Motor neuron (in vitro differentiated cells): ENCODE data around the gene OR4K1. TPM values are rescaled to one million over a fixed set of nuclear protein-coding genes. Genes with fewer than 3 reads are reported as not detected.
"Not testable (repeated sequence)": the region's sequence is repeated elsewhere in the genome, so short reads cannot be mapped to it uniquely, and the experiment has no call there.

Experiments used
- ATAC-seq, 8 experiments: fragments of 200-7000 bp; cut with Tn5 transposase; replicated peaks in 6 of 8; 2 replicates each; pipeline ENCODE4 v1.8.0; 2021; ENCODE audit warnings: mild to moderate bottlenecking in 8 of 8, moderate library complexity in 8 of 8
- H3K27ac ChIP-seq, 2 donors: fragments of 250-450 bp; sonication (Bioruptor Pico); 2 replicates each; pipeline ENCODE4 v1.9.0; 2021; ENCODE audit warnings: antibody characterized with exemption in 2 of 2, mild to moderate bottlenecking in 2 of 2, moderate library complexity in 1 of 2
- H3K4me1 ChIP-seq, 2 donors: fragments of 250-450 bp; sonication (Bioruptor Pico); replicated peaks in 1 of 2; 2 replicates each; pipeline ENCODE4 v1.6.1; 2021; ENCODE audit warnings: antibody characterized with exemption in 2 of 2, mild to moderate bottlenecking in 2 of 2, moderate library complexity in 1 of 2
- H3K4me3 ChIP-seq, 5 donors: fragments of 250-450 bp; sonication (Bioruptor Pico); 2 replicates each; pipeline ENCODE4 v1.9.0; 2021; ENCODE audit warnings: antibody characterized with exemption in 5 of 5, mild to moderate bottlenecking in 5 of 5, moderate library complexity in 4 of 5
- WGBS, 10 experiments: fragments of 450-650 bp; shearing (Covaris generic); methylation state at CpG; one replicate each; pipeline ENCODE4 v1.0.0; 2022; 5-methylcytosine and 5-hydroxymethylcytosine counted together
- in situ Hi-C, 9 experiments: fragments of 400-800 bp; cut with MboI; loops; one replicate each; pipeline ENCODE4 v1.15.0; 2021; ENCODE audit warnings: low sequenced_read_pairs in 9 of 9, low pct_unique_long_range_greater_than_20kb in 2 of 9; ENCODE audit not compliant: unreplicated experiment in 9 of 9
- total RNA-seq, 8 experiments: library from RNA; unstranded; fragments of 300-600 nt; gene quantifications; 2 replicates each; pipeline versions ENCODE4 v1.2.3 to v1.2.4, GENCODE V29; 2022

OR4K1 gene
- total RNA-seq, 8 experiments from 2014 or later = 0.41 to 0.52 TPM; not detected in 6

GRCh38 chr14:19969735-19970134 is 39.0 kb downstream of the OR4K1 start:
- WGBS, 10 experiments = 13 to 90% (median 43%) methylated on average over 1 to 2 of the region's 2 CpGs; no CpG with 5 or more reads in 4 of the 10 experiments
- H3K4me3 ChIP-seq, in situ Hi-C loops, H3K4me1 ChIP-seq, H3K27ac ChIP-seq, ATAC-seq: not testable (repeated sequence)

DNA sequence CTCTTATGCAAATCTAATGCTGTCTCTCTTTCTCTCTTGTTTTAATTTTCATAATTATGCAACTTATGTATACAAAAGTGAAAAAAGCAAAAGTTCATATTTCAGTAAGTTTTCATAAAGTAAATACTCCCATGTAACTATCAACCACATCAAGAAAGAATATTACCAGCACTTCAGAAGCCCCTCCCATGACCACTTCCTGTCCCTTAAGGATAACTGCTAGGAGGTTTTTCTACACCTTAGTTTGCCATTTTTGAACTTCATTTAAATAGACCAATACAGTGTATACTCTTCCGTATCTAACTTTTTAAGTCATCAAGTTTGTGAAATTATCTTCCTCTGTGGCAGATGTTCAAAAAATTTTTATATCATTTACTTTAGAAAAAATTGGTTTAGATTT is 44.1 kb downstream of the OR4K1 start:
- 0 to 57% (median 33%) methylated on average over 1 of the region's 1 CpG; no CpG with 5 or more reads in 3 of the 10 experiments for WGBS, 10 experiments
- Histone ChIP-seq H3K4me3 (no peak overlapping the region), H3K4me1 (no peaks in the 10 kb centered on the region), H3K27ac (no peak overlapping the region)
- in situ Hi-C loops = no loop called here
- ATAC-seq = no peak

- ATAC-seq = no peak
- Histone ChIP-seq H3K4me1 (no peaks in the 10 kb centered on the region), H3K4me3 (no peak within 1 kb of the TSS), H3K27ac (no peak within 1 kb of the TSS)
- in situ Hi-C loops = no loop called here
- WGBS, 10 experiments = 14 to 95% (median 81%) methylated on average over 1 to 3 of the region's 3 CpGs; no CpG with 5 or more reads in 2 of the 10 experiments
These were observed 44.6 kb downstream of the OR4K1 start, which contains the start of gene OR4K15 for GRCh38 chr14:19975291-19975690. Gene OR4K15, plus strand, starts transcription at chr14:19975591. Its CDS starts 0 bp downstream, at chr14:19975591.

Other genes starting within 250 kb of the OR4K1 start
- not detected for gene OR11H2, start 217.0 kb upstream of the OR4K1 start, total RNA-seq
- gene OR4Q3, start 187.3 kb upstream of the OR4K1 start, total RNA-seq = under 1 TPM in 3 of 8 experiments, not detected in 5; 0.18 to 0.38 (median 0.18) TPM
- under 1 TPM in 4 of 8 experiments, not detected in 4; 0.13 to 0.81 (median 0.24) TPM for gene OR4M1, start 157.4 kb upstream of the OR4K1 start, total RNA-seq
- under 1 TPM in 5 of 8 experiments, not detected in 3; 0.14 to 0.71 (median 0.24) TPM for gene OR4N2, start 127.1 kb upstream of the OR4K1 start, total RNA-seq
- gene OR4K2, start 55.8 kb upstream of the OR4K1 start, total RNA-seq = under 1 TPM in 5 of 8 experiments, not detected in 3; 0.10 to 0.71 (median 0.15) TPM
- gene OR4K5, start 10.3 kb upstream of the OR4K1 start, total RNA-seq = under 1 TPM in 1 of 8 experiments, not detected in 7; 0.17 TPM
- gene OR4K15, start 44.7 kb downstream of the OR4K1 start, total RNA-seq = under 1 TPM in 2 of 8 experiments, not detected in 6; 0.18 to 0.47 TPM
- gene OR4Q2, start 71.2 kb downstream of the OR4K1 start, total RNA-seq = under 1 TPM in 1 of 8 experiments, not detected in 7; 0.19 TPM
- not detected for gene OR4K14, start 88.4 kb downstream of the OR4K1 start, total RNA-seq
- under 1 TPM in 5 of 8 experiments, not detected in 3; 0.04 to 0.49 (median 0.10) TPM for gene OR4K13, start 105.1 kb downstream of the OR4K1 start, total RNA-seq
- under 1 TPM in 1 of 8 experiments, not detected in 7; 0.21 TPM for gene OR4L1, start 129.1 kb downstream of the OR4K1 start, total RNA-seq
- gene OR4K17, start 179.8 kb downstream of the OR4K1 start, total RNA-seq = under 1 TPM in 5 of 8 experiments, not detected in 3; 0.05 to 0.19 (median 0.10) TPM
- gene OR4N5, start 207.9 kb downstream of the OR4K1 start, total RNA-seq = under 1 TPM in 3 of 8 experiments, not detected in 5; 0.08 to 0.81 (median 0.38) TPM